ENCODE measurements around the gene STAG2.
"Not testable (repeated sequence)": the region's sequence is repeated elsewhere in the genome, so short reads cannot be mapped to it uniquely, and the experiment has no call there.

STAG2 gene

DNA sequence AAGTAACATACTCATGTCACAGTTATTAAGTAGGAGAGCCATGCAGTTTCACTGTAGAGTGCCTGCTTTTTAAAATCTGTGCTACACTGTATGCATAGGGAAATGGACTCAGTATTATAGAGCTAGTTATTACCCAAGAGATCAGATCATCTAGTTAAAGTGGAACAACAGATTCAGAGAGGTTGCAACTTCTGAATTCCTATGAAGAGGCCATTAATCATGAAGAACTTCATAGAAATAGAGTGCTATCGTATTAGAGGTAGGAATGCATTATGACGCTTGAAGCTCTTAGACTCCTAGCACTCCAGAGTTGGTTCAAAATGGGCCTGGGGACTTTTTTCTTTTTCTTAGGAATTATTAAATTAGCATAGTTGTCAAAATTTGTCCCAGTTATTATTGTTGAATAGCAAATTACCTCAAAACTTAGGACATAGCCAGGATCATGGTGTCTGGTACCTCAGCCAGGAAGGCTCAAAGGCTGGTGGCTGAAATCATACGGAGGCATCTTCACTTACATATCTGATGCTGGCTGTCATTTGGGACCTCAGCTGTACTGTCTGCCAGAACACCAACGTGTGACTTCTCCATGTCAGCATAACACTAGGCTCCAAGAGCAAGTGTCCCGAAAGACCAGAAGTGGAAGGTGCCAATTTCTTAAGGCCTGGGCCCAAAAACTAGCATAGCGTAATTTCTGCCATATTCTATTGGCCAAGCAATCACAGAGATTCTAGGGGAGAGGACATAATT lies 125.7 kb downstream of the STAG2 start:
- DNase-seq (ENCODE audit: low read depth, low spot score) = no peak
- POLR2A ChIA-PET = no interaction called here
- H3K4me3 ChIP-seq (ENCODE audit: low read depth, low read length) = no peak overlapping the region
- CTCF ChIA-PET = interaction anchor here (1.9 kb wide), 1 partner anchor 12 kb away, joined by 9 read pairs; no protein-coding TSS in a partner anchor
- TF ChIP-seq, protein P1, sequence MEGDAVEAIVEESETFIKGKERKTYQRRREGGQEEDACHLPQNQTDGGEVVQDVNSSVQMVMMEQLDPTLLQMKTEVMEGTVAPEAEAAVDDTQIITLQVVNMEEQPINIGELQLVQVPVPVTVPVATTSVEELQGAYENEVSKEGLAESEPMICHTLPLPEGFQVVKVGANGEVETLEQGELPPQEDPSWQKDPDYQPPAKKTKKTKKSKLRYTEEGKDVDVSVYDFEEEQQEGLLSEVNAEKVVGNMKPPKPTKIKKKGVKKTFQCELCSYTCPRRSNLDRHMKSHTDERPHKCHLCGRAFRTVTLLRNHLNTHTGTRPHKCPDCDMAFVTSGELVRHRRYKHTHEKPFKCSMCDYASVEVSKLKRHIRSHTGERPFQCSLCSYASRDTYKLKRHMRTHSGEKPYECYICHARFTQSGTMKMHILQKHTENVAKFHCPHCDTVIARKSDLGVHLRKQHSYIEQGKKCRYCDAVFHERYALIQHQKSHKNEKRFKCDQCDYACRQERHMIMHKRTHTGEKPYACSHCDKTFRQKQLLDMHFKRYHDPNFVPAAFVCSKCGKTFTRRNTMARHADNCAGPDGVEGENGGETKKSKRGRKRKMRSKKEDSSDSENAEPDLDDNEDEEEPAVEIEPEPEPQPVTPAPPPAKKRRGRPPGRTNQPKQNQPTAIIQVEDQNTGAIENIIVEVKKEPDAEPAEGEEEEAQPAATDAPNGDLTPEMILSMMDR (IDR thresholded peaks at IDR 0.05; ENCODE audit: insufficient read depth, low read length, missing control alignments) = no peak

DNA sequence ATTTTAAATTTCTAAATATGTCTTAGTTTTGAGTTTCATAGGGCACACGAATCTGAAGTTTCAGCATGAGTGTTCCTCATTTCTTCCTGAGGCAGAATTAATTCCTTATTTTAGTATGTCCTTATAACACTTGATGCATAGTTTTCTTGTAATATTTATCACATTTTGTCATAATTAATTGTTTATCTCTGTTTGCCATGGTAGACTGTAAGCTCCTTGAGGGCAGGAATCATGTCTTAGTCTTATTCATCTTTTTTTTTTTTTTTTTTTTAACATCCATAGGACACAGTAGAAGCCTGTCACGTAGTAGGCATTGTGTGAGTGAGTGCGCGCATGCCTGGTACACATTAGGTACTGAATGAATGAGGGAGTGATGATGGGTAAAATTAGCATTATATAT lies 131.7 kb downstream of the STAG2 start:
- no peak for DNase-seq (ENCODE audit: low read depth, low spot score)
- CTCF ChIA-PET = no interaction called here

DNA sequence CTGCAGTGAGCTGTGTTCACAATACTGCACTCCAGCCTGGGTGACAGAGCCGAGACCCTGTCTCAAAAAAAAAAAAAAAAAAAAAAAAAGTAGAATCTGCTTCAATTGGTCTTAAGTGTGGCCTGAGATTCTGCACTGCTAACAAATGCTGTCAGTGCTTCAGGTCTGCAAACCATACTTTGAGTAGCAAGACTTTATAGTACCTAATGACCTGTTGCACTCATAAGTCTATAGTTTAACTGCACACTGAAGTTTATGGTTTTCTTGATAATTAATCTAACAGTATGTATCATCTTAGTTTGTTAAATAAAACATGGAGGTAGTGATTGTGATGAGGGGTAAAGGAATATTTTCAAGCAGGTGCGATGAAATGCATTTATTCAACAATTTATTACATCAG lies 135.6 kb downstream of the STAG2 start:
- CTCF ChIA-PET = interaction anchor here (1.1 kb wide), 1 partner anchor 17 kb away, joined by 3 read pairs; no protein-coding TSS in a partner anchor
- TF ChIP-seq, protein P1 (IDR thresholded peaks at IDR 0.05; ENCODE audit: insufficient read depth, low read length, missing control alignments) = no peak
- POLR2A ChIA-PET = no interaction called here
- no peak overlapping the region for H3K4me3 ChIP-seq (ENCODE audit: low read depth, low read length)
- no peak for DNase-seq (ENCODE audit: low read depth, low spot score)

More for the DNA sequence above, 131.7 kb downstream of the STAG2 start:
- no peak overlapping the region for H3K4me3 ChIP-seq (ENCODE audit: low read depth, low read length)
- TF ChIP-seq, protein P1 (IDR thresholded peaks at IDR 0.05; ENCODE audit: insufficient read depth, low read length, missing control alignments) = no peak
- POLR2A ChIA-PET = no interaction called here

DNA sequence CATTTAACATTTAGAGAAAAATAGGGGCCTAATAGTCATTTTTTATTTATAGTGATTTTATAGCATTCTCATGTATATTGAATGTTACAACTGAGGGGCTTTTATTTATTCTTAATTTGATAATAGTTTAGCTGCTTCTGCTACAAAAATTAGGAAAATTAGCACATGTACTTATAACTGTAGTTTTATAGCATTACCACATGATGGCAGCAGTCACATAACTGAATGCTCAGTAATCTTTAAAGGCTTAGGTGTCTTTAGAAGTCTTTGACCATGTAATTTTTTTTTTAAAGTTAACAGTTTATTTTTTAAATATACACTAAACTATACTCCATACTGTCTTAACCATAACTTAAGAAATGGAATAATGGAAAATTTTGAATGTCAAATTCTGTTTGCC lies 136.6 kb downstream of the STAG2 start:
- TF ChIP-seq, protein P1 (IDR thresholded peaks at IDR 0.05; ENCODE audit: insufficient read depth, low read length, missing control alignments) = peak; percentile 19
- ChIA-PET POLR2A (no interaction called here), CTCF (interaction anchor here (0.6 to 2.5 kb wide), 4 partner anchors 8 to 17 kb away, joined by 3 to 9 read pairs (median 3); no protein-coding TSS in a partner anchor)
- no peak overlapping the region for H3K4me3 ChIP-seq (ENCODE audit: low read depth, low read length)
- DNase-seq (ENCODE audit: low read depth, low spot score) = no peak

DNA sequence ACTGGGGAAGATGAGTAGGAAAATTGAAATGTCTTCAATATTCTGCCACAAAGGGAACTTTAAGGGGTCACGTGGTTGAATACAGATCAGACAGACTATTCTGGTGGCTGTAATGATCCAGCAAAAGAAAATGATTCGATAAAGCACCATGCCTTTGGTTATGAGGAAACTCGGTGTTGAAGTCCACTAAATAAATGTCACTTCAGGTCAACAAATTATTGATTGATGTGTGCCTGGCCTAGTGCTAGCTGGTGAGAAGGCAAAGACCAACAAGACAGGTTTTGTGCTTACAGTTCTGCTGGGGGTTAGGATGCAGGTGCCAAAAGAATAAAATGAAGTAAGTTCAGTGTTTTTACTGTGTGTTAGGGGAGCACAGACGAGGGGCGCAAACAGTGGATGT lies 142.5 kb downstream of the STAG2 start:
- ChIA-PET CTCF (interaction anchor here (0.6 kb wide), 1 partner anchor 143 kb away, joined by 3 read pairs; no protein-coding TSS in a partner anchor), POLR2A (no interaction called here)
- TF ChIP-seq, protein P1 (IDR thresholded peaks at IDR 0.05; ENCODE audit: insufficient read depth, low read length, missing control alignments) = no peak
- H3K4me3 ChIP-seq (ENCODE audit: low read depth, low read length) = no peak overlapping the region
- DNase-seq (ENCODE audit: low read depth, low spot score) = no peak

DNA sequence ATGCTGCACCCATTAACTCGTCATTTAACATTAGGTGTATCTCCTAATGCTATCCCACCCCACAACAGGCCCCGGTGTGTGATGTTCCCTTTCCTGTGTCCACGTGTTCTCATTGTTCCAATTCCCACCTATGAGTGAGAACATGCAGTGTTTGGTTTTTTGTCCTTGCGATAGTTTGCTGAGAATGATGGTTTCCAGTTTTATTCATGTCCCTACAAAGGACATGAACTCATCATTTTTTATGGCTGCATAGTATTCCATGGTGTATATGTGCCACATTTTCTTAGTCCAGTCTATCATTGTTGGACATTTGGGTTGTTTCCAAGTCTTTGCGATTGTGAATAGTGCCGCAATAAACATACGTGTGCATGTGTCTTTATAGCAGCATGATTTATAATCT lies 143.0 kb downstream of the STAG2 start:
- CTCF ChIA-PET = not testable (repeated sequence)

More for the DNA sequence above, 143.0 kb downstream of the STAG2 start:
- POLR2A ChIA-PET; H3K4me3 ChIP-seq (ENCODE audit: low read depth, low read length); DNase-seq (ENCODE audit: low read depth, low spot score): not testable (repeated sequence)

Data from AG04449 (cell line).